Dedifferentiated amniotic fluid mesenchymal stem cell (primary cell): ENCODE results near the gene MAP3K4.

Experiments
- DNase-seq: peaks from one replicate; pipeline ENCODE4 v3.0.0-alpha.2; 2016; ENCODE audit errors: extremely low spot score

MAP3K4 gene

GRCh38 chr6:161079566-161080262 is 88.1 kb downstream of the MAP3K4 start:
- no peak for DNase-seq

- no peak for DNase-seq
These were observed 88.8 kb downstream of the MAP3K4 start for GRCh38 chr6:161080263-161080970.

DNA sequence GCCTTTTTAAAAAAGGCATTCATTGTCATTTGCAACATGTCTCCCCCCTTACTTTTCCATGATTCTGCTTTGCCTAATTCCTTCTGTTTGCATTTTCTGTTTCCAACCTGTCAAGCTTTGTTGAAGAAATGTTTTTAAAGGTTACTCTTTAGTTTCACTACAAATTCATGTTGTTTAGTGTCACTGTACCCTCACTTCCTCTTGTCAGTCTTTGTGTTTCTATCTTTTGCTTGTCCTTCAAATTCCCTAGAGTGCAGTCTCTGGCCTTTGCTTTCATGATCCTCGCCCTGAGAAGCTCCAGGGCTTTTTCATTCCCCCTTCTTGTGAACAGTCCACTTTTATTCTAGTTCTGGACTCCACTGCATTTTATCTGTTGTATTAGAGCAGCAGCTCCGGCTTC is 90.6 kb downstream of the MAP3K4 start:
- no peak for DNase-seq

DNA sequence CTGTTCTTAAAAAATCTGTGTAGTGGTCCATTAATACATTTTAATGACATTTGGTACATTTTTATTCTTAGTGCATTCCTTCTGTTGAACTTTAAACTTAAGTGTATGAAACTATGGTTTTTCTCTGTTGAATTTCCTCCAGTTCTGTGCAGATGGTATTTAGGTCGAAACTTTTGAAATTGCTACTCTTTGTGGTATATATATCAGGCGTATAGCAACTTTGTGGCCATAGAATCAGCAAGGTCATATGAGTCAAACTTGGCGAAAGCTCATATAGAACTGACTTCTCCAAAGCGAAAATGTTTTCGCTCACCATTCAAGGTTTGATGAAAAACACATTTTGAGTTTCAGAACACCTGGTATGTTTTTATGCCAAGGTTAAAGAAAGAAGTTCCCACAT is 93.7 kb downstream of the MAP3K4 start:
- DNase-seq, result no peak

- no peak for DNase-seq
These were observed 97.2 kb downstream of the MAP3K4 start for GRCh38 chr6:161088676-161089328.

DNA sequence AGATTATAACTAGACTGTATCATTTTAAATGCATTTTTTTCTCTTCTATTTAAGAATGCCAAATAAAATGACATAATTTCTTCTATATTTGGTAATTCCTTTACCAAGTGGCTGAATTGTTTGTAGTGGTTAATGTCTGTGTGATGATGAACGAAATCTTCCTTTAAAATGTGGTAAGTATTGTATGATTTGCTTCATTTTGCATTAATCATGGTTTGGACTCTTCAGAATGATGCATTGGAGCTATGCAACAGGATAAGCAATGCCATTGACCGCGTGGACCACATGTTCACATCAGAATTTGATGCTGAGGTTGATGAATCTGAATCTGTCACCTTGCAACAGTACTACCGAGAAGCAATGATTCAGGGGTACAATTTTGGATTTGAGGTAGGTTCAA is 99.6 kb downstream of the MAP3K4 start:
- no peak for DNase-seq

- no peak for DNase-seq
These were observed 100.6 kb downstream of the MAP3K4 start for GRCh38 chr6:161091972-161092701.

DNA sequence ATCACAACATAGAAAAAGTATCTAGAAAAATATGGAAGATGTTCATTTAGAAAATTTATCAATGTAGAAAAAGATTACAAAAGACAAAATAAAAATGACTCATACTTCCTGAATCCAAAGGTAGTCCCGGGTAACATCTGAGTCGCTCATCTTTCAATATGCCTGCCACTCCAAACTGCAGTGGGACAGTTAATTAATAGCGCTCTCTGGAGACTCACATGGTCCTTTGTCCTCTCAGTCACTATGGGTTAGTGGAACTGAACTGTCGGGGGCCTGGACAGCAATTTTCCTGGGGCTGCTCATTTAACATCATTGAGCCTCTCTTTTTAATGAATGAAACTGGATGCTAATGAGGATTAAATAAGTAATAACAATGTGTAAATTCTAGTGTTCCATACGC is 103.4 kb downstream of the MAP3K4 start:
- DNase-seq, result no peak

GRCh38 chr6:161095916-161096315 is 104.3 kb downstream of the MAP3K4 start:
- DNase-seq, result peak; percentile 41

DNA sequence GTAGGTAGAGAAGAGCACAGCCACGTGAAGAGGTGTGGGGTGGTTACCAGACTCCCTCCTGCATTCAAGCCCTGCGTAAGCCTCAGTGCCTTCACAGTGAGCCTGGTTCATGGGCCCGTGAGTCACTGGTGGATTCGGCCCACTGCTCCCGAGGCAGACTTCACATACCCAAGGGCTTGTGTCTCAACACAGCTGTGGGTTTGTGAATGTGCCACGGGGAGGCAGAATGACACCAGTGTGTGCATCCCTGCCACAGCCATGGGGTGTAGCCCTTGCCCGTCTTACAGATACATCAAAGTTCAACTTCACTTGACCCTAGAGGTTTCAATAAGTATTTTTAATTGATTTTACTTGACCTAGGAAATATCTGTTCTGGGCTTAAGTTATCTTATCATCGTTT is 108.5 kb downstream of the MAP3K4 start:
- DNase-seq, result no peak

GRCh38 chr6:161101517-161101916 is 109.9 kb downstream of the MAP3K4 start:
- no peak for DNase-seq

DNA sequence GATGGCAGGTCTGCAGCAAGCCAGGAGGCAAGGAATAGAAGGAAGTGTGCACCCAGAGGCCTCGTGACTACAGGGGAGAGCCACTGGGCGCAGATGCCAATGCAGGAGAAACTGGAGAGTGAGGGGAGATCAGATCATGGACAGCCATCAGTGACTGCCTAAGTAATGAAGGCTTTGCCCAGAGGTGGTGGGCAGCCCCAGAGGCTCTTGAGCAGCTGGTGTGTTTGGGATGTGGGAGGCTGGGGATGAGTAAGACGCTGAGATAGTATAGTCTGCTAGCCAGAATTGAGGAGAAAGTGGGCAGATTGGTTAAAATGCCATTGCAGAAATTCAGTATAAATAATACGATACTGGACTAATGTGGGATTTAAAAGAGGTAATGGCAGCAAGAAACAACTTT is 111.9 kb downstream of the MAP3K4 start:
- no peak for DNase-seq

DNA sequence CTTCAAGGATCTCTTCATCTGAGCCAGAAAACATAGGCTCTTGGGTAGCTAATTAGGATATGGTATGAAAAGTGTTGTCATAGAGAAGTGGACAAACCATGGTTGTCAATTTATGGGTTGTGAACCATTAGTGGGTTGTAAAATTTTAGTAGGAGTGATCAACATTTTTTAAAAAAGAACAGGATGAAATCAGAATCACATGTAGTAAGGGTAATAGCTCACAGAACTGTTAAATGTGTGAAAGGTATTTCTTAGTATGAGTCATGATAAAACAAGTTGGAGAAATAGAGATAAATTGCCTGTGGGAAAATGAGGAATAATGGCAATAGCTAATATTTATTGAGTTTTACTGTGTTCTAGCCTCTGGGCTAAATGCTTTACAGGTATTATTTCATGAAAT is 113.4 kb downstream of the MAP3K4 start:
- no peak for DNase-seq

DNA sequence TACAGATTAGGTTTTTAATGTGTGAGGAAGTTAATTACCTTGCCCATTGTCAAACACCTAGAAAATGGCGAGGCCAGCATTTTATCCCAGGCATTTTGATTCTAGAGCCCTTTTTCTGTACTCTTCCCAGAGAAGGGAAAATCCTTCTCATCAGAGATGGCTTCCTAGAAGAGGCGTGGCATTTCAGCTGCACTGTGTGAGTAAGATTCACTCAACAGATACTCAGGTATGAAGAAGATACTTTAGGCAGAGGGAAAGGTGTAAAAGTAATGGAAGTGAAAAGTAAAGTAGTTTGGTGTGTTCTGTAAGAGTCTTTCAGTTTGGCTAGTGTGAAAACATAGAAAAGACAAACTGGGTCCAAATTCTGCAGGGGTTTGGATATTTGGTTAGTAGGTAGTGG is 113.8 kb downstream of the MAP3K4 start:
- DNase-seq, result no peak

- DNase-seq, result no peak
These were observed 116.5 kb downstream of the MAP3K4 start for GRCh38 chr6:161107779-161108730.

DNA sequence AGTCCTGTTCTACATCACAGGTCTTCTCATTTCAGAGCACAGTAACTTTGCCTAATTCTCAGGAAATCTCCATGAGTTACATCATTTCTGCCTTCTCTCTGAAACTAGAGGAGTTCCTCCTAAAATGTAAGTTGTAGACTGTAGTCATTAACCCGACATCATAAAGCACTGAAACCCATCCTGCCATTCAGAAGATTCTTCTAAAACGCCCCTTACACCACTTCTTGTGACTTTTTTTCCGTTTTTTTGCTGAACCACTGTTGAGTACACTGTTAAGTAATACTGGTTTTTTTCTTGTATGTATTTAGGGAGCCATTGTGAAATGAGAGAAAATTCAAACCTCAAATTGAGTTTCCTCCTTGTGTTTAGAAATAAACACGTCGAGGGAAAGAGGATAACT is 117.3 kb downstream of the MAP3K4 start:
- DNase-seq, result no peak

GRCh38 chr6:161109366-161109765 is 117.8 kb downstream of the MAP3K4 start:
- no peak for DNase-seq

- DNase-seq, result no peak
These were observed 118.6 kb downstream of the MAP3K4 start for GRCh38 chr6:161110028-161110779.

DNA sequence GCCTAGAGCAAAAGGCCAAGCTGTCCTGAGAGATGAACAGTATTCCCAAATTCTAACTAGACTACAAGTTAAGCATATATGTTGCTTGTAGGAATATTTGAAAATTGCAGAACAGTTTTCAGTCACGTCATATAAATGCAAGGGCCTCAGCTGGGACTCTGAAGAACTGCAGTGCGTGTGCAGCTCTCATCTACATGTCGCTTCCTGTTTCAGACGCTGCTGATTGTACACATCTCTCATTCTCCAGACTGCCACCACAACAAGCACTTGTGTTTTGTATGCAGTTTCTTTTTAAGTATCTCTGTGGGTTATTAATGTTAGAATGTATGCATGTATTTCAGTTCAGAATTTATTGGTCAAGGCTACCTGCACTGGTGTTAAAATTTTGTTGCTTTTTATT is 119.7 kb downstream of the MAP3K4 start:
- no peak for DNase-seq

DNA sequence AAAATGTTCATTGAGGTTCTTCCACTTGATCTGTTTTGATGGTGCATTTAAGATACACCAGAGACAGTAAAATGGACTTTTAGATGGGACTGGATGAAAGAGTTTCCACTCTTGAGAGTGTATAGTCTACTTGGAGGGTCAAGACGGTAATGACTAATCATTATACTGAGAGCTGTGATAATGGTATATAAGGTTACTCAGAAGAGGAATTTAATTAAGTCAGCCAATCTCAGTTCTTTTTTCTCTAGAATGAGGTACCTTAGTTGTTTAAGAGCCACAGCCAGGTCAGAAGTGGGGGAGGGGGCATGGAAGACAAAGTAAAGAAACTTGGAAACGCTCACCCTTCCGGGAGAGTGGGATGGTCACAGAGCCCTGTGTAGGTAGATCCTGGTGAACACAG is 123.9 kb downstream of the MAP3K4 start:
- no peak for DNase-seq

DNA sequence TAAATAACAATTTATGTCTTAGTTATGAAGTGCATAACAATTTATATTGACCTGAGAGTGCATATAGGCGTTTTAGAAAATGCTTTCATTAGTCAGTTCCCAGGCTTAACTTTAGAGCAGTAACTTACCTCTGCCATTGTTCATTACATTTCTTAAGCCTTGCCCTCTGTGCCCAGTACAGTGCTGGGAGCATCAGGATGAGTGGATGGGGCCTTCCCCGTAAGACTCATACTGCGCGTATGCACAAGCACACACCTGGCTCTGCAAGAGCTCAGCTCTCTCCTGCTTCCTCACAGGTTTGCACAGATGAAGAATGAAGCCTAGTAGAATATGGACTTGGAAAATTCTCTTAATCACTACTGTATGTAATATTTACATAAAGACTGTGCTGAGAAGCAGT is 125.0 kb downstream of the MAP3K4 start:
- DNase-seq, result no peak
